ENCODE data around the gene UNC45B. TPM values are rescaled to one million over a fixed set of nuclear protein-coding genes. Genes with fewer than 3 reads are reported as not detected.
"Not testable (repeated sequence)": the region's sequence is repeated elsewhere in the genome, so short reads cannot be mapped to it uniquely, and the experiment has no call there.

Gene UNC45B
- total and polyA plus RNA-seq, 7 experiments from 2014 or later: 0.10 to 0.62 (median 0.22) TPM

- Histone ChIP-seq H3K4me3 (ENCODE audit: low read length) (no peak overlapping the region), H3K9me3 (ENCODE audit: control insufficient read depth in 2 of 3, low read length in 3 of 3) (no peaks in the 10 kb centered on the region), H3K4me1 (ENCODE audit: control insufficient read depth in 2 of 2, insufficient read depth in 2 of 2, low read length in 2 of 2) (peaks cover 0 to 5% of the 10 kb centered on the region in 2 donors), H3K27me3 (ENCODE audit: control insufficient read depth in 2 of 2, insufficient read depth in 2 of 2, low read length in 2 of 2) (no peaks in the 10 kb centered on the region), H3K27ac (ENCODE audit: low read depth, low read length) (no peak overlapping the region), H3K36me3 (ENCODE audit: control insufficient read depth in 2 of 3, insufficient read depth in 3 of 3, low read length in 3 of 3) (peaks cover 0 to 5% (median 0%) of the 10 kb centered on the region in 3 experiments)
- ChIA-PET CTCF (no interaction called here), POLR2A (interaction anchor here (0.7 to 3.4 kb wide), 5 partner anchors 10 to 96 kb away, joined by 3 to 32 read pairs (median 4); partner anchors contain the start of gene SLFN5)
- intact Hi-C loops (cut with micrococcal nuclease): loop anchor here in 1 of 2 donors (10.0 kb wide), 1 partner anchor 598 kb away; no protein-coding TSS in a partner anchor
- H3K4me3 Mint-ChIP-seq: no peak overlapping the region
- no peaks in the 10 kb centered on the region for H3K9me3 Mint-ChIP-seq
- no peak overlapping the region for H3K27ac Mint-ChIP-seq
- H3K4me1 Mint-ChIP-seq: peaks cover 4 to 17% (median 10%) of the 10 kb centered on the region in 7 donors
- peaks cover 0 to 1% (median 0%) of the 10 kb centered on the region in 5 donors for H3K36me3 Mint-ChIP-seq
- no peak for DNase-seq
- ATAC-seq: no peak
- peaks cover 0 to 3% (median 0%) of the 10 kb centered on the region in 5 donors for H3K27me3 Mint-ChIP-seq
Measured at GRCh38 chr17:35146214-35146833, 1.3 kb upstream of the UNC45B start.

- Histone ChIP-seq H3K27me3 (ENCODE audit: control insufficient read depth in 2 of 2, insufficient read depth in 2 of 2, low read length in 2 of 2) (no peaks in the 10 kb centered on the region), H3K27ac (ENCODE audit: low read depth, low read length) (no peak overlapping the region), H3K36me3 (ENCODE audit: control insufficient read depth in 2 of 3, insufficient read depth in 3 of 3, low read length in 3 of 3) (no peaks in the 10 kb centered on the region), H3K9me3 (ENCODE audit: control insufficient read depth in 2 of 3, low read length in 3 of 3) (no peaks in the 10 kb centered on the region), H3K4me1 (ENCODE audit: control insufficient read depth in 2 of 2, insufficient read depth in 2 of 2, low read length in 2 of 2) (no peaks in the 10 kb centered on the region), H3K4me3 (ENCODE audit: low read length) (no peak overlapping the region)
- H3K4me1 Mint-ChIP-seq: peaks cover 0 to 8% (median 6%) of the 10 kb centered on the region in 7 donors
- no peaks in the 10 kb centered on the region for H3K9me3 Mint-ChIP-seq
- DNase-seq: no peak
- intact Hi-C loops (cut with micrococcal nuclease): loop anchor here in 1 of 2 donors (10.0 kb wide), 1 partner anchor 597 kb away; no protein-coding TSS in a partner anchor
- no peaks in the 10 kb centered on the region for H3K36me3 Mint-ChIP-seq
- ChIA-PET CTCF (interaction anchor here (1.3 kb wide), 1 partner anchor 12 kb away, joined by 5 read pairs; no protein-coding TSS in a partner anchor), POLR2A (interaction anchor here (1.1 to 1.9 kb wide), 3 partner anchors 13 to 66 kb away, joined by 3 to 16 read pairs (median 4); no protein-coding TSS in a partner anchor)
- H3K27me3 Mint-ChIP-seq: peaks cover 0 to 12% (median 0%) of the 10 kb centered on the region in 5 donors
- ATAC-seq: no peak
- no peak overlapping the region for H3K27ac Mint-ChIP-seq
- H3K4me3 Mint-ChIP-seq: no peak overlapping the region
Measured at GRCh38 chr17:35148144-35148543, 527 bp downstream of the UNC45B start.

- Mint-ChIP-seq H3K27ac (no peak overlapping the region), H3K4me3 (no peak overlapping the region), H3K4me1 (no peaks in the 10 kb centered on the region), H3K36me3 (peaks cover 0 to 4% (median 0%) of the 10 kb centered on the region in 5 donors), H3K9me3 (no peaks in the 10 kb centered on the region), H3K27me3 (peaks cover 0 to 22% (median 0%) of the 10 kb centered on the region in 5 donors)
- Histone ChIP-seq H3K27ac (ENCODE audit: low read depth, low read length) (no peak overlapping the region), H3K36me3 (ENCODE audit: control insufficient read depth in 2 of 3, insufficient read depth in 3 of 3, low read length in 3 of 3) (no peaks in the 10 kb centered on the region), H3K4me3 (ENCODE audit: low read length) (no peak overlapping the region), H3K4me1 (ENCODE audit: control insufficient read depth in 2 of 2, insufficient read depth in 2 of 2, low read length in 2 of 2) (no peaks in the 10 kb centered on the region), H3K9me3 (ENCODE audit: control insufficient read depth in 2 of 3, low read length in 3 of 3) (no peaks in the 10 kb centered on the region), H3K27me3 (ENCODE audit: control insufficient read depth in 2 of 2, insufficient read depth in 2 of 2, low read length in 2 of 2) (no peaks in the 10 kb centered on the region)
- CTCF ChIA-PET: interaction anchor here (0.7 kb wide), 1 partner anchor 30 kb away, joined by 3 read pairs; no protein-coding TSS in a partner anchor
- DNase-seq: no peak
- ATAC-seq: no peak
- POLR2A ChIA-PET: interaction anchor here (1.1 to 1.9 kb wide), 3 partner anchors 8 to 92 kb away, joined by 3 to 16 read pairs (median 6); no protein-coding TSS in a partner anchor
- intact Hi-C loops (cut with micrococcal nuclease): loop anchor here in 1 of 2 donors (10.0 kb wide), 1 partner anchor 595 kb away; no protein-coding TSS in a partner anchor
Measured at GRCh38 chr17:35149941-35150340, 2.3 kb downstream of the UNC45B start.

GRCh38 chr17:35151080-35151479, 3.5 kb downstream of the UNC45B start:
- H3K4me1 Mint-ChIP-seq; H3K27me3 ChIP-seq (ENCODE audit: control insufficient read depth in 2 of 2, insufficient read depth in 2 of 2, low read length in 2 of 2); H3K36me3 Mint-ChIP-seq; H3K4me3 Mint-ChIP-seq; ATAC-seq; H3K36me3 ChIP-seq (ENCODE audit: control insufficient read depth in 2 of 3, insufficient read depth in 3 of 3, low read length in 3 of 3); POLR2A ChIA-PET; H3K4me1 ChIP-seq (ENCODE audit: control insufficient read depth in 2 of 2, insufficient read depth in 2 of 2, low read length in 2 of 2); CTCF ChIA-PET; H3K9me3 ChIP-seq (ENCODE audit: control insufficient read depth in 2 of 3, low read length in 3 of 3); H3K4me3 ChIP-seq (ENCODE audit: low read length); intact Hi-C loops (cut with micrococcal nuclease); H3K27ac ChIP-seq (ENCODE audit: low read depth, low read length); H3K27ac Mint-ChIP-seq; H3K9me3 Mint-ChIP-seq; DNase-seq: not testable (repeated sequence)
- H3K27me3 Mint-ChIP-seq: peaks cover 0 to 22% (median 0%) of the 10 kb centered on the region in 5 donors

- Mint-ChIP-seq H3K9me3 (no peaks in the 10 kb centered on the region), H3K4me3 (no peak overlapping the region), H3K4me1 (peaks cover 0 to 4% (median 2%) of the 10 kb centered on the region in 7 donors), H3K27me3 (peaks cover 0 to 24% (median 0%) of the 10 kb centered on the region in 5 donors), H3K36me3 (peaks cover 0 to 4% (median 0%) of the 10 kb centered on the region in 5 donors), H3K27ac (no peak overlapping the region)
- intact Hi-C loops (cut with micrococcal nuclease): no loop called here
- no peaks in the 10 kb centered on the region for H3K9me3 ChIP-seq (ENCODE audit: control insufficient read depth in 2 of 3, low read length in 3 of 3)
- CTCF ChIA-PET: no interaction called here
- POLR2A ChIA-PET: interaction anchor here (1.0 kb wide), 1 partner anchor 61 kb away, joined by 3 read pairs; no protein-coding TSS in a partner anchor
- no peak for DNase-seq
- H3K4me1 ChIP-seq (ENCODE audit: control insufficient read depth in 2 of 2, insufficient read depth in 2 of 2, low read length in 2 of 2): no peaks in the 10 kb centered on the region
- H3K4me3 ChIP-seq (ENCODE audit: low read length): no peak overlapping the region
- no peak overlapping the region for H3K27ac ChIP-seq (ENCODE audit: low read depth, low read length)
- H3K27me3 ChIP-seq (ENCODE audit: control insufficient read depth in 2 of 2, insufficient read depth in 2 of 2, low read length in 2 of 2): no peaks in the 10 kb centered on the region
- no peaks in the 10 kb centered on the region for H3K36me3 ChIP-seq (ENCODE audit: control insufficient read depth in 2 of 3, insufficient read depth in 3 of 3, low read length in 3 of 3)
- no peak for ATAC-seq
Measured at GRCh38 chr17:35152421-35153140, 5.0 kb downstream of the UNC45B start.

GRCh38 chr17:35154196-35155165, 6.9 kb downstream of the UNC45B start:
- no peak for DNase-seq
- ATAC-seq: no peak

More at GRCh38 chr17:35154196-35155165, 6.9 kb downstream of the UNC45B start:
- Histone ChIP-seq H3K36me3 (ENCODE audit: control insufficient read depth in 2 of 3, insufficient read depth in 3 of 3, low read length in 3 of 3) (no peaks in the 10 kb centered on the region), H3K4me1 (ENCODE audit: control insufficient read depth in 2 of 2, insufficient read depth in 2 of 2, low read length in 2 of 2) (peaks cover 0 to 6% of the 10 kb centered on the region in 2 donors), H3K9me3 (ENCODE audit: control insufficient read depth in 2 of 3, low read length in 3 of 3) (no peaks in the 10 kb centered on the region), H3K4me3 (ENCODE audit: low read length) (no peak overlapping the region), H3K27me3 (ENCODE audit: control insufficient read depth in 2 of 2, insufficient read depth in 2 of 2, low read length in 2 of 2) (no peaks in the 10 kb centered on the region), H3K27ac (ENCODE audit: low read depth, low read length) (no peak overlapping the region)
- POLR2A ChIA-PET: interaction anchor here (0.7 kb wide), 1 partner anchor 9 kb away, joined by 3 read pairs; no protein-coding TSS in a partner anchor
- H3K9me3 Mint-ChIP-seq: peaks cover 0 to 2% (median 0%) of the 10 kb centered on the region in 11 donors
- peak overlapping the region in 1 of 9 donors; percentile 30 for H3K27ac Mint-ChIP-seq
- H3K27me3 Mint-ChIP-seq: peaks cover 0 to 29% (median 0%) of the 10 kb centered on the region in 5 donors
- intact Hi-C loops (cut with micrococcal nuclease): no loop called here
- H3K4me1 Mint-ChIP-seq: peaks cover 4 to 18% (median 14%) of the 10 kb centered on the region in 7 donors
- H3K36me3 Mint-ChIP-seq: peaks cover 0 to 4% (median 0%) of the 10 kb centered on the region in 5 donors
- H3K4me3 Mint-ChIP-seq: no peak overlapping the region
- CTCF ChIA-PET: interaction anchor here (0.6 kb wide), 1 partner anchor 10 kb away, joined by 4 read pairs; no protein-coding TSS in a partner anchor

Data from naive thymus-derived CD4-positive, alpha-beta T cell (primary cell).